ENCODE measurements around the gene MINDY3.
A peak's percentile ranks its signal among the peaks of the same experiment; 100 is the strongest.

MINDY3 gene

DNA sequence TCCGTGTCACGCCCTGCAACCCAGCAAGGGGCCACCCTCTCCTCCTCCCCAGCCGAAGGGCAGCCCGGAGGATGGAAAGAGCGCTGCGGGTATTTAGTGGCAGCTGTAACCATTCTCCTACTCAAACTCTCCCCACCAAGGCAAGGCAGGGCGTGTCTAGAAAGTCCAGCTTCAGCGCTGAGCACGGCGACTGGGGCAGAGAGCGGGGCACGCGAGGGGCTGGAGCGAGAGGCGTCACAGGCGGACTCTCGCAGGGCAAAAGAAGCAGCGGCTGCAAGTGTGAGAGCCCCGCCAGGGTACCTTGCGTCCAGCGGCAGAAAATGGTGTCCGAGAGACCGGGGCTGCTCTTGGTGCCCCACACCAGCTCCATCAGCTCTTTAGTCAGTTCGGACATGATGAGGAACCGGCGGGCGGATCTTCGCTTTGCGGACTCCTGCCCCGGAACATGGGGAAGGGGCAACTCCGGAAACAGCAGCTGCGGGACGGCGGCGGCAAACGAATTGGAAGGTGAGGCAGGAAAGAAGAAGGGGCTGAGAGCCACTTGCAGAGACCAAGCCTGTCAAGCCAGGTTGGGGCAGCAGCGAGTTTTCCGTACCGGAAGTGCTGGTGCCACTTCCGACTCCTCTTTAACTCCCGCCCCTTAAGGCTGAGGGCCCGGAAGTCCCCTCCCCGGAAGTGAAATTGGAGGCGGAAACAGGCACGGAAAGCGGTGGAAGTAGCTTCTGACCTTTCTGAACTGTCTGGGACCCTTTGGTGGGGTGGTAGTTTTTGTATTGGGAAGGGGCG, at the start of gene MINDY3:
Gene MINDY3, minus strand, starts transcription at position 602 of the 786 bp plus-strand sequence. Its CDS starts 208 bp downstream, at position 394.
- TF ChIP-seq, protein P1, sequence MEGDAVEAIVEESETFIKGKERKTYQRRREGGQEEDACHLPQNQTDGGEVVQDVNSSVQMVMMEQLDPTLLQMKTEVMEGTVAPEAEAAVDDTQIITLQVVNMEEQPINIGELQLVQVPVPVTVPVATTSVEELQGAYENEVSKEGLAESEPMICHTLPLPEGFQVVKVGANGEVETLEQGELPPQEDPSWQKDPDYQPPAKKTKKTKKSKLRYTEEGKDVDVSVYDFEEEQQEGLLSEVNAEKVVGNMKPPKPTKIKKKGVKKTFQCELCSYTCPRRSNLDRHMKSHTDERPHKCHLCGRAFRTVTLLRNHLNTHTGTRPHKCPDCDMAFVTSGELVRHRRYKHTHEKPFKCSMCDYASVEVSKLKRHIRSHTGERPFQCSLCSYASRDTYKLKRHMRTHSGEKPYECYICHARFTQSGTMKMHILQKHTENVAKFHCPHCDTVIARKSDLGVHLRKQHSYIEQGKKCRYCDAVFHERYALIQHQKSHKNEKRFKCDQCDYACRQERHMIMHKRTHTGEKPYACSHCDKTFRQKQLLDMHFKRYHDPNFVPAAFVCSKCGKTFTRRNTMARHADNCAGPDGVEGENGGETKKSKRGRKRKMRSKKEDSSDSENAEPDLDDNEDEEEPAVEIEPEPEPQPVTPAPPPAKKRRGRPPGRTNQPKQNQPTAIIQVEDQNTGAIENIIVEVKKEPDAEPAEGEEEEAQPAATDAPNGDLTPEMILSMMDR (IDR thresholded peaks at IDR 0.05) = no peak

DNA sequence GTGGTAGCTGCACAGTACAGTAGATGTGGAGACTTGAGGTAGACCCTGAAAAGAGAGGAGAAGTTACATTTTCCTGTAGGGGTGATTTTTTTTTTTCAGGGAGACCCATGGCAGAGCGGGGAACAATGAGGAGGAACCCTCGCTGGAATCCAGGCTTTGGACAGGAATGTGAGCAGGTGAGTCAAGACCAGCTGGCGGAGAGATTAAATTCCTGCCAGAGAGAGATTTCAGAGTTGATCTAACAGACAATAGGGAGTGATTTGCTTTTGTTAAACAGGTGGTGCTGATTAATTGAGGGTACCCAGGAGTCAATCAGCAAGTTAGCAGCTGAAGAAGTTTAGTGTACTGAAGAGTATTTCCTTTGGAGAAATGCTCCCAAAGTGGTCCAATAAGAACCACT, 41.6 kb upstream of the MINDY3 start:
- TF ChIP-seq, protein P1 (IDR thresholded peaks at IDR 0.05) = no peak

DNA sequence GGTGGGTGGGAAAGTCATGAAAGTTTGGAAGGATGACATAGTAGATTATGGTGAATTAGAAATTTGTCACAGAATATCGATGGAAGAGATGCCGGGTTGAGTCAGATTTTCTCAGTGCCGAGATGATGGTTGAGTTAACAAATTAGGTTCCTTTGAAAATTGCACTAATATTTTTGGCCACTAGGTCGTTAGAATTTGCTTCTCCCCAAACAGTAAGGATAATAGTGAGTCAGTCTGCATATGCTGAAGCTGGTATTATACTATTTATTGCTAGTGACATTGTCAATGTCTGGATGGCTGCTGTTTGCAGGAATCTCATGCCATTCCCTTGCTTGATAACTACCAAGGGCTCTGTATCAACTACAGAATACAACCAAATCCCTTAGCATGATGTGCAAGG, 37.7 kb upstream of the MINDY3 start:
- TF ChIP-seq, protein P1 (IDR thresholded peaks at IDR 0.05) = peak; percentile 32

DNA sequence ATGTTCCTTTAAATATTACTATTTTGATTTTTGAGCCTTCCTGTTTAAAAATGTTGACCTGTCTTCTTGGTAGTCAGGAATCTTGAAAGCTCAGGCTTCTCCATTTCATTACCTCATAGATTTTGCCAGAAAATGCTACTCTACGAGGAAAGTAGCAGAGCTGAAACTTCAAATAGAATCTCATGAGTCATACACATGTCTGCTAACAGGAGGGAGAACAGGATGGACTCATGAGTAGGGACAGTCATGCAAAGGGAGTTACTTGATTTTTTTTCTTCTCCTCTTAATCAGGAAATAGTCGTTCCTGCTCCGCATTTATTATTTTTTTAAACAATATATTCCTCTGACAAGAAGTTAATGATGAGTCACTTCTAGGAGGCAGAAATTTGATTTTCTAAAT, 37.0 kb upstream of the MINDY3 start:
- TF ChIP-seq, protein P1 (IDR thresholded peaks at IDR 0.05) = no peak

DNA sequence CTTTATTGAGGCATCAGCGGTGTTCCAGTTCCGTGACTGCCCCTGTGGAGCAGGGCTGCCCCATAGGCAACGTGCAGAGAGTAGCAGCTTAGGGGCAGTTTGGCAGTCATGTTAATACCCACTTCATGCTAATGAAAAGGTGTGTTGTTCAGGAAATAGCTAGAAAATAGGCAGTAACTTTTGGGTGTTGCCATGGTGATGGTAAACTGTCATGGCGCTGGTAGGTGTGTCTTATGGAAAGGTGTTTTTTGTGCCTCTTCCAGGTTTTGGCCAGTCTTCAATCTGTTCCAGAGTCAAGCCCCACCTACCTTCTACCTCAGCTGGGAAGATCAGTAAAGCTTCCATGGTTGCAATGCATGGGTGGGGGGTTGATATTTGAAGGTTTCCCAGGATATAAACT, 36.3 kb upstream of the MINDY3 start:
- TF ChIP-seq, protein P1 (IDR thresholded peaks at IDR 0.05) = no peak

DNA sequence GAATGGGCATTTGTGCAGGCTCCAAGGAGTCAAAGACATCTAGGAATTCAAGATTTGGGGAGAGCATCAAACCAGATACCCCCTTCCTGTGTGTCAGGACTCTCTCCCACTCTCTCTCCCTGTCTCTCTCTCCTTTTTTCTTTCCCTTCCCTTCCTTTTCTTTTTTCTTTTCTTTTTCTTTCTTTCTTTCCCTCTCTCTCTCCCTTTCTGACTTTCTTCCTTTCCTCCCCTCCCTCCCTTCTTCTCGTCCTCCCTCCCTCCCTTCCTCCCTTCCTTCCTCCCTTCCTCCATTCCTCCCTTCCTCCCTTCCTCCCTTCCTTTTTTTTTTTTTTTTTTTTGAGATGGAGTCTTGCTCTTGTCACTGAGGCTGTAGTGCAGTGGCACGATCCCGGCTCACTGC, 24.1 kb upstream of the MINDY3 start:
- TF ChIP-seq, protein P1 (IDR thresholded peaks at IDR 0.05) = no peak

DNA sequence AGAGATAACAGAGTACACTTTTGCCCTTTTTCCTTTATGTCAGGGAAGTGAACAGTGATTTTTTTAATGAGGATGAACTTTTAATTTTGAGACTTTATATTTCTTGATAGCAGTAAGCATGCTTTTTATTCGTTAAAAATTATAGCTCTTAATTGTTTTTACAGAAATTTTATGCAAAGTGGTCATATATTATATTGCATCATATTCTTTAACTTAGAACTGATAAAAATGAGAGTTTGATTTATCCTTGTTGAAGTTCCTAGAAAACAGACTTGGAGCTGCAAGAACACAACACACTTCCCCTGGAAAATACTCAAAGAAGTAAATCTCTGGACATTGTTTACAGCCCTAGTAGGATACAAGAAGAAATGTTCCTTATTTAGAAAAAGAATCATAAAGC, 21.2 kb upstream of the MINDY3 start:
- TF ChIP-seq, protein P1 (IDR thresholded peaks at IDR 0.05) = no peak
